Measurements from ENCODE around the gene TMPRSS3. TPM values are rescaled to one million over a fixed set of nuclear protein-coding genes. Genes with fewer than 3 reads are reported as not detected.

Gene TMPRSS3
- polyA plus RNA-seq, 2 of the 4 experiments (the other 2 are of a cell fraction) = 0.10 to 0.12 TPM

DNA sequence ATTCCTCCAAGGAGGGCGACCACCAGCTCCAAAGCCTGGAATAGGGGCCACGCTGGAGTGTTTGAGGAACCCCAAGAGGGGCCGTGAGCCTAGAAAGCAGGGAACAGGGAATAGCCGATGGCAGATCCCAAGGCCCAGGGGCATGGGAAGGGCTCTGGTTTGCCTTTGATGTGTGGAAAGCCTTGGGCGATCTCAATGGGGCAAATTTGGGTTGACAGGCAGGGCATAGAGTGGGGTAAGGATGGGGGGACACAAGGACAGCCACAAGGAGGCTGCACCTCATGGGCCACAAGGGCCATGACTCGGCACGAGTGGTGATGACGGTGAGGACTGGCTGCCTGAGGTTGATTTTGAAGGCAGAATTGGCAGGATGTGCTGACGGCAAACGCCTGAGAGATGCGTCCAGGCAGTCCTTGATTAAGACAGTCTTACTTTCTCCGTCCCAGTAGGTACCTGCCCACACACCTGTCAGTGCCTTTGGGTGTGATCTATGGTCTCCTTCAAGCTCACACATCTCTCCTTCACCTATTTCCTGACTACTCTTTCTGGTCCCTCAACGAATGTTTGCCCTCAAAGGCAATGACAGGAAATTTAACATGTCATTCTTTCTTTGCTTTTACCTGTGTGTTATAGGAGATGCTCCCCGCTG is 2.0 kb upstream of the TMPRSS3 start:
- ChIA-PET POLR2A (no interaction called here), CTCF (interaction anchor here (1.1 to 1.2 kb wide), 2 partner anchors 16 to 89 kb away, joined by 4 to 7 read pairs; no protein-coding TSS in a partner anchor)
- Histone ChIP-seq H3K9me3 (no peaks in the 10 kb centered on the region), H3K27ac (no peak overlapping the region), H3K4me1 (no peaks in the 10 kb centered on the region), H3K4me3 (no peak overlapping the region), H3K4me2 (no peak overlapping the region)
- DNase-seq (ENCODE audit: low read depth in 1 of 2, low spot score in 1 of 2) (no peak), ATAC-seq (no peak), FAIRE-seq (no peak)
- TF ChIP-seq RCOR1 (IDR thresholded peaks at IDR 0.05; ENCODE audit: low read depth, low read length) (no peak), HEYL (CRISPR knock-in tag; IDR thresholded peaks at IDR 0.05) (no peak), FOXS1 (CRISPR knock-in tag; IDR thresholded peaks at IDR 0.05) (no peak), NPAS2 (CRISPR knock-in tag; IDR thresholded peaks at IDR 0.05; ENCODE audit: borderline replicate concordance) (no peak)
- 73% methylated on average over 14 of the region's 14 CpGs for WGBS (ENCODE audit: missing lambda C conversion rate)

DNA sequence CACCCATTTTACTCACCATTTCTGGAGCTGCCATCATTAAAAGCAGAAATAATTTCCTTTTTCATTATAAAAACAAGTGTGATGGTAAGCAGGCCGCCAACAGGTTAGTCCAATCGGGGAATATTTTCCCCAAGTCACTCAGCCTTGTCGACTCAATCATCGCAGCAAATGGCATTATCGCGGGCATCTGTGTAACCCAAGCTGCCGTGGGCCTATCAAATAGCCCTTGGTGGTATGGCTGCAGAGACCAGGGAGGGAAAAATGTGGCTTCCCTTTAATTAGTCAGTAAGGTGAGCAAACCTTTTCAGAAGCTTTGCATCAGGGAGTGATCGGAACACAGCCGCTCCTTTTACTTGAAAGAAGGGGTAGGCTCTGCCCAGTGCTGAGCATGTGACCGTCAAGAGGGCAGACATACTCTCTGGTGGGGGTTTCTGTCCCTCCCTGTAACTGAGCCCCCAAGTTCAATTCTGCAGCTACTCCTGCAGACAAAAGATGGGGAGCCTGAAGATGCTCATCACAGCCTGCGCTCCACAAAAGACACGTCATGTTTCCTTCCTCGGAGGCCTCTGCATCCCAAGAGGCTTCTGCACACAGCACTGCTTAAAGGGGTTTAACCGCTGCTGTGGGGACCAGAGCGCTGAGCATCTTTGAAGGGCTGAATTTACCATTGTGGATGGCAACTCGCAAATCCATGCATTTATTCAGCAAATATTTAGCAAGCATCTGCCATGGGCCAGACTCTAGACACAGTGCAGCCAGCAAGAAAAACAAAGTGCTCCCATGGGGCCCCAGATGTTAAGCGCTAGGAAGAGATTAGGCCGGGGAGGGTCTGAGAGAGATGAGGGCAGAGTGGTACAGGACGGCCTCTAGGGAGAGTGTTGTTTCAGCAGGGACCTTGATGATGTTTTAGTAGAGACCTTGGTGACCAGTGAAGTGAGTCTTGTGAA is 1.2 kb upstream of the TMPRSS3 start:
- ChIA-PET CTCF (interaction anchor here (0.7 kb wide), 1 partner anchor 15 kb away, joined by 3 read pairs; no protein-coding TSS in a partner anchor), POLR2A (no interaction called here)
- DNase-seq (ENCODE audit: low read depth in 1 of 2, low spot score in 1 of 2) = no peak
- no peaks in the 10 kb centered on the region for H3K9me3 ChIP-seq
- no peak for FAIRE-seq
- no peak overlapping the region for H3K4me2 ChIP-seq
- no peaks in the 10 kb centered on the region for H3K4me1 ChIP-seq
- no peak overlapping the region for H3K4me3 ChIP-seq
- no peak for ATAC-seq
- TF ChIP-seq, protein P1, sequence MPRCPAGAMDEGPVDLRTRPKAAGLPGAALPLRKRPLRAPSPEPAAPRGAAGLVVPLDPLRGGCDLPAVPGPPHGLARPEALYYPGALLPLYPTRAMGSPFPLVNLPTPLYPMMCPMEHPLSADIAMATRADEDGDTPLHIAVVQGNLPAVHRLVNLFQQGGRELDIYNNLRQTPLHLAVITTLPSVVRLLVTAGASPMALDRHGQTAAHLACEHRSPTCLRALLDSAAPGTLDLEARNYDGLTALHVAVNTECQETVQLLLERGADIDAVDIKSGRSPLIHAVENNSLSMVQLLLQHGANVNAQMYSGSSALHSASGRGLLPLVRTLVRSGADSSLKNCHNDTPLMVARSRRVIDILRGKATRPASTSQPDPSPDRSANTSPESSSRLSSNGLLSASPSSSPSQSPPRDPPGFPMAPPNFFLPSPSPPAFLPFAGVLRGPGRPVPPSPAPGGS (IDR thresholded peaks at IDR 0.05) = no peak
- no peak for TF ChIP-seq KDM1A (IDR thresholded peaks at IDR 0.05; ENCODE audit: low read depth)
- TF ChIP-seq NR3C1 (IDR thresholded peaks at IDR 0.05) = no peak
- TF ChIP-seq POLR2A (IDR thresholded peaks at IDR 0.05; ENCODE audit: low read length) = no peak
- no peak for TF ChIP-seq POLR2AphosphoS2 (conservative IDR thresholded peaks at IDR 0.05; ENCODE audit: low read length)
- TF ChIP-seq, protein P2, sequence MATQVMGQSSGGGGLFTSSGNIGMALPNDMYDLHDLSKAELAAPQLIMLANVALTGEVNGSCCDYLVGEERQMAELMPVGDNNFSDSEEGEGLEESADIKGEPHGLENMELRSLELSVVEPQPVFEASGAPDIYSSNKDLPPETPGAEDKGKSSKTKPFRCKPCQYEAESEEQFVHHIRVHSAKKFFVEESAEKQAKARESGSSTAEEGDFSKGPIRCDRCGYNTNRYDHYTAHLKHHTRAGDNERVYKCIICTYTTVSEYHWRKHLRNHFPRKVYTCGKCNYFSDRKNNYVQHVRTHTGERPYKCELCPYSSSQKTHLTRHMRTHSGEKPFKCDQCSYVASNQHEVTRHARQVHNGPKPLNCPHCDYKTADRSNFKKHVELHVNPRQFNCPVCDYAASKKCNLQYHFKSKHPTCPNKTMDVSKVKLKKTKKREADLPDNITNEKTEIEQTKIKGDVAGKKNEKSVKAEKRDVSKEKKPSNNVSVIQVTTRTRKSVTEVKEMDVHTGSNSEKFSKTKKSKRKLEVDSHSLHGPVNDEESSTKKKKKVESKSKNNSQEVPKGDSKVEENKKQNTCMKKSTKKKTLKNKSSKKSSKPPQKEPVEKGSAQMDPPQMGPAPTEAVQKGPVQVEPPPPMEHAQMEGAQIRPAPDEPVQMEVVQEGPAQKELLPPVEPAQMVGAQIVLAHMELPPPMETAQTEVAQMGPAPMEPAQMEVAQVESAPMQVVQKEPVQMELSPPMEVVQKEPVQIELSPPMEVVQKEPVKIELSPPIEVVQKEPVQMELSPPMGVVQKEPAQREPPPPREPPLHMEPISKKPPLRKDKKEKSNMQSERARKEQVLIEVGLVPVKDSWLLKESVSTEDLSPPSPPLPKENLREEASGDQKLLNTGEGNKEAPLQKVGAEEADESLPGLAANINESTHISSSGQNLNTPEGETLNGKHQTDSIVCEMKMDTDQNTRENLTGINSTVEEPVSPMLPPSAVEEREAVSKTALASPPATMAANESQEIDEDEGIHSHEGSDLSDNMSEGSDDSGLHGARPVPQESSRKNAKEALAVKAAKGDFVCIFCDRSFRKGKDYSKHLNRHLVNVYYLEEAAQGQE (IDR thresholded peaks at IDR 0.05) = no peak
- no peak for TF ChIP-seq RNF2 (IDR thresholded peaks at IDR 0.05; ENCODE audit: borderline replicate concordance, low read depth)
- TF ChIP-seq, protein P3, sequence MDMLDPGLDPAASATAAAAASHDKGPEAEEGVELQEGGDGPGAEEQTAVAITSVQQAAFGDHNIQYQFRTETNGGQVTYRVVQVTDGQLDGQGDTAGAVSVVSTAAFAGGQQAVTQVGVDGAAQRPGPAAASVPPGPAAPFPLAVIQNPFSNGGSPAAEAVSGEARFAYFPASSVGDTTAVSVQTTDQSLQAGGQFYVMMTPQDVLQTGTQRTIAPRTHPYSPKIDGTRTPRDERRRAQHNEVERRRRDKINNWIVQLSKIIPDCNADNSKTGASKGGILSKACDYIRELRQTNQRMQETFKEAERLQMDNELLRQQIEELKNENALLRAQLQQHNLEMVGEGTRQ (IDR thresholded peaks at IDR 0.05) = no peak
- no peak for TF ChIP-seq MAZ (IDR thresholded peaks at IDR 0.05; ENCODE audit: borderline replicate concordance, low read depth, low read length)
- TF ChIP-seq SMC3 (IDR thresholded peaks at IDR 0.05) = no peak
- TF ChIP-seq JUNB (IDR thresholded peaks at IDR 0.05) = no peak
- no peak for TF ChIP-seq KDM5A (IDR thresholded peaks at IDR 0.05)
- no peak for TF ChIP-seq MYC (IDR thresholded peaks at IDR 0.05; ENCODE audit: borderline replicate concordance, low read length)
- TF ChIP-seq NFE2L2 (conservative IDR thresholded peaks at IDR 0.05; ENCODE audit: low read length) = no peak
- no peak for TF ChIP-seq FOXS1 (CRISPR knock-in tag; IDR thresholded peaks at IDR 0.05)
- no peak for TF ChIP-seq SREBF2 (IDR thresholded peaks at IDR 0.05)
- TF ChIP-seq CBX8 (IDR thresholded peaks at IDR 0.05) = no peak
- no peak for TF ChIP-seq BHLHE40 (IDR thresholded peaks at IDR 0.05; ENCODE audit: low read depth, low read length)
- 85% methylated on average over 19 of the region's 19 CpGs for WGBS (ENCODE audit: missing lambda C conversion rate)
- H3K27ac ChIP-seq = no peak overlapping the region
